ENCODE data around the gene THAP2.

The THAP2 gene

GRCh38 chr12:71671816-71672215 lies 7.7 kb downstream of the THAP2 start:
- no peak overlapping the region for H4K91ac ChIP-seq (ENCODE audit: low read length)
- no peak overlapping the region for H4K8ac ChIP-seq (ENCODE audit: low read length)
- no peak overlapping the region for H3K18ac ChIP-seq (ENCODE audit: low read depth in 1 of 2, low read length in 2 of 2)
- H3K4me1 ChIP-seq (ENCODE audit: control insufficient read depth, insufficient read depth, low read depth, low read length): no peaks in the 10 kb centered on the region
- no peak overlapping the region for H3K4ac ChIP-seq (ENCODE audit: low read depth in 1 of 2, low read length in 2 of 2)
- peaks cover 8% of the 10 kb centered on the region for H3K79me1 ChIP-seq (replicated peaks; ENCODE audit: low read length, poor library complexity, severe bottlenecking)
- no peak overlapping the region for H2AK5ac ChIP-seq (ENCODE audit: low read length, severe bottlenecking)
- 85% methylated on average over 1 of the region's 1 CpG for WGBS
- no peak overlapping the region for H3K23ac ChIP-seq (ENCODE audit: low read length in 2 of 2)
- no peak overlapping the region for H2BK120ac ChIP-seq (ENCODE audit: low read depth, low read length)
- no peaks in the 10 kb centered on the region for H3K27me3 ChIP-seq (ENCODE audit: control insufficient read depth in 1 of 2, insufficient read depth in 1 of 2, low read length in 2 of 2)
- no peaks in the 10 kb centered on the region for H3K36me3 ChIP-seq (ENCODE audit: control insufficient read depth in 1 of 2, insufficient read depth in 2 of 2, low read depth in 1 of 2, low read length in 2 of 2)
- H2BK5ac ChIP-seq (ENCODE audit: low read depth, low read length, poor library complexity, severe bottlenecking): no peak overlapping the region
- H3K4me2 ChIP-seq (ENCODE audit: low read length, poor library complexity, severe bottlenecking): no peak overlapping the region
- no peak overlapping the region for H2BK12ac ChIP-seq (ENCODE audit: low read length in 2 of 2)
- no peak overlapping the region for H3K9ac ChIP-seq (ENCODE audit: low read length)
- no peak overlapping the region for H2AFZ ChIP-seq (ENCODE audit: low read depth, low read length)
- no peak overlapping the region for H2BK15ac ChIP-seq (ENCODE audit: low read depth, poor library complexity, severe bottlenecking)
- H3K9me3 ChIP-seq (ENCODE audit: control insufficient read depth, low read length): no peaks in the 10 kb centered on the region
- no peak overlapping the region for H3K4me3 ChIP-seq (ENCODE audit: insufficient read depth in 1 of 2, low read depth in 1 of 2, low read length in 2 of 2)
- no peak overlapping the region for H3K14ac ChIP-seq (ENCODE audit: low read length in 2 of 2)
- DNase-seq: no peak
- H3K27ac ChIP-seq (ENCODE audit: low read length, poor library complexity, severe bottlenecking): no peak overlapping the region

GRCh38 chr12:71682466-71682865 lies 18.4 kb downstream of the THAP2 start:
- H3K27ac ChIP-seq (ENCODE audit: low read length, poor library complexity, severe bottlenecking): no peak overlapping the region
- peaks cover 6% of the 10 kb centered on the region for H3K4me1 ChIP-seq (ENCODE audit: control insufficient read depth, insufficient read depth, low read depth, low read length)
- H2BK15ac ChIP-seq (ENCODE audit: low read depth, poor library complexity, severe bottlenecking): no peak overlapping the region
- no peak overlapping the region for H3K18ac ChIP-seq (ENCODE audit: low read depth in 1 of 2, low read length in 2 of 2)
- no CpG with 5 or more reads among the region's 1 CpG for WGBS
- H4K8ac ChIP-seq (ENCODE audit: low read length): no peak overlapping the region
- H3K9me3 ChIP-seq (ENCODE audit: control insufficient read depth, low read length): no peaks in the 10 kb centered on the region
- H2AK5ac ChIP-seq (ENCODE audit: low read length, severe bottlenecking): no peak overlapping the region
- H3K79me1 ChIP-seq (replicated peaks; ENCODE audit: low read length, poor library complexity, severe bottlenecking): peaks cover 2% of the 10 kb centered on the region
- no peak overlapping the region for H3K14ac ChIP-seq (ENCODE audit: low read length in 2 of 2)
- no peak overlapping the region for H2BK12ac ChIP-seq (ENCODE audit: low read length in 2 of 2)
- H3K4me3 ChIP-seq (ENCODE audit: insufficient read depth in 1 of 2, low read depth in 1 of 2, low read length in 2 of 2): no peak overlapping the region
- no peak overlapping the region for H2BK120ac ChIP-seq (ENCODE audit: low read depth, low read length)
- H2AFZ ChIP-seq (ENCODE audit: low read depth, low read length): no peak overlapping the region
- no peak overlapping the region for H3K4ac ChIP-seq (ENCODE audit: low read depth in 1 of 2, low read length in 2 of 2)
- H4K91ac ChIP-seq (ENCODE audit: low read length): no peak overlapping the region
- H3K9ac ChIP-seq (ENCODE audit: low read length): no peak overlapping the region
- no peak for DNase-seq
- no peaks in the 10 kb centered on the region for H3K36me3 ChIP-seq (ENCODE audit: control insufficient read depth in 1 of 2, insufficient read depth in 2 of 2, low read depth in 1 of 2, low read length in 2 of 2)
- no peak overlapping the region for H3K23ac ChIP-seq (ENCODE audit: low read length in 2 of 2)
- no peak overlapping the region for H3K4me2 ChIP-seq (ENCODE audit: low read length, poor library complexity, severe bottlenecking)
- H3K27me3 ChIP-seq (ENCODE audit: control insufficient read depth in 1 of 2, insufficient read depth in 1 of 2, low read length in 2 of 2): no peaks in the 10 kb centered on the region
- H2BK5ac ChIP-seq (ENCODE audit: low read depth, low read length, poor library complexity, severe bottlenecking): no peak overlapping the region

GRCh38 chr12:71683633-71684032 lies 19.5 kb downstream of the THAP2 start:
- Histone ChIP-seq H2AFZ (ENCODE audit: low read depth, low read length) (no peak overlapping the region), H3K4me2 (ENCODE audit: low read length, poor library complexity, severe bottlenecking) (no peak overlapping the region), H3K4me3 (ENCODE audit: insufficient read depth in 1 of 2, low read depth in 1 of 2, low read length in 2 of 2) (no peak overlapping the region), H3K27me3 (ENCODE audit: control insufficient read depth in 1 of 2, insufficient read depth in 1 of 2, low read length in 2 of 2) (no peaks in the 10 kb centered on the region), H2BK5ac (ENCODE audit: low read depth, low read length, poor library complexity, severe bottlenecking) (no peak overlapping the region), H3K9ac (ENCODE audit: low read length) (no peak overlapping the region), H4K8ac (ENCODE audit: low read length) (no peak overlapping the region), H2AK5ac (ENCODE audit: low read length, severe bottlenecking) (no peak overlapping the region), H2BK12ac (ENCODE audit: low read length in 2 of 2) (no peak overlapping the region), H3K14ac (ENCODE audit: low read length in 2 of 2) (no peak overlapping the region), H3K23ac (ENCODE audit: low read length in 2 of 2) (no peak overlapping the region), H2BK120ac (ENCODE audit: low read depth, low read length) (no peak overlapping the region), H4K91ac (ENCODE audit: low read length) (no peak overlapping the region), H3K36me3 (ENCODE audit: control insufficient read depth in 1 of 2, insufficient read depth in 2 of 2, low read depth in 1 of 2, low read length in 2 of 2) (no peaks in the 10 kb centered on the region), H3K79me1 (replicated peaks; ENCODE audit: low read length, poor library complexity, severe bottlenecking) (peaks cover 6% of the 10 kb centered on the region), H3K9me3 (ENCODE audit: control insufficient read depth, low read length) (no peaks in the 10 kb centered on the region), H3K18ac (ENCODE audit: low read depth in 1 of 2, low read length in 2 of 2) (no peak overlapping the region), H2BK15ac (ENCODE audit: low read depth, poor library complexity, severe bottlenecking) (no peak overlapping the region), H3K4me1 (ENCODE audit: control insufficient read depth, insufficient read depth, low read depth, low read length) (peaks cover 8% of the 10 kb centered on the region), H3K27ac (ENCODE audit: low read length, poor library complexity, severe bottlenecking) (no peak overlapping the region), H3K4ac (ENCODE audit: low read depth in 1 of 2, low read length in 2 of 2) (no peak overlapping the region)
- no peak for DNase-seq
- WGBS: 89% methylated on average over 4 of the region's 5 CpGs

- Histone ChIP-seq H2BK120ac (ENCODE audit: low read depth, low read length) (no peak overlapping the region), H3K4me1 (ENCODE audit: control insufficient read depth, insufficient read depth, low read depth, low read length) (peaks cover 8% of the 10 kb centered on the region), H3K18ac (ENCODE audit: low read depth in 1 of 2, low read length in 2 of 2) (no peak overlapping the region), H4K8ac (ENCODE audit: low read length) (no peak overlapping the region), H3K4ac (ENCODE audit: low read depth in 1 of 2, low read length in 2 of 2) (no peak overlapping the region), H2BK12ac (ENCODE audit: low read length in 2 of 2) (peak overlapping the region in 1 of 2 experiments; percentile 77), H2BK15ac (ENCODE audit: low read depth, poor library complexity, severe bottlenecking) (no peak overlapping the region), H3K4me3 (ENCODE audit: insufficient read depth in 1 of 2, low read depth in 1 of 2, low read length in 2 of 2) (peak overlapping the region in 1 of 2 experiments; percentile 14), H3K9ac (ENCODE audit: low read length) (peak overlapping the region; percentile 91), H3K36me3 (ENCODE audit: control insufficient read depth in 1 of 2, insufficient read depth in 2 of 2, low read depth in 1 of 2, low read length in 2 of 2) (no peaks in the 10 kb centered on the region), H2BK5ac (ENCODE audit: low read depth, low read length, poor library complexity, severe bottlenecking) (no peak overlapping the region), H2AFZ (ENCODE audit: low read depth, low read length) (no peak overlapping the region), H3K14ac (ENCODE audit: low read length in 2 of 2) (no peak overlapping the region), H3K23ac (ENCODE audit: low read length in 2 of 2) (no peak overlapping the region), H4K91ac (ENCODE audit: low read length) (no peak overlapping the region), H3K27me3 (ENCODE audit: control insufficient read depth in 1 of 2, insufficient read depth in 1 of 2, low read length in 2 of 2) (no peaks in the 10 kb centered on the region), H2AK5ac (ENCODE audit: low read length, severe bottlenecking) (no peak overlapping the region), H3K4me2 (ENCODE audit: low read length, poor library complexity, severe bottlenecking) (no peak overlapping the region), H3K9me3 (ENCODE audit: control insufficient read depth, low read length) (no peaks in the 10 kb centered on the region), H3K79me1 (replicated peaks; ENCODE audit: low read length, poor library complexity, severe bottlenecking) (peaks cover 6% of the 10 kb centered on the region), H3K27ac (ENCODE audit: low read length, poor library complexity, severe bottlenecking) (no peak overlapping the region)
- WGBS: 100% methylated on average over 4 of the region's 5 CpGs
- no peak for DNase-seq
Measured at GRCh38 chr12:71684081-71684480, 20.0 kb downstream of the THAP2 start.

Data from mesenchymal stem cell (in vitro differentiated cells and primary cell).